ENCODE data around the gene MYBPH.

Gene MYBPH

DNA sequence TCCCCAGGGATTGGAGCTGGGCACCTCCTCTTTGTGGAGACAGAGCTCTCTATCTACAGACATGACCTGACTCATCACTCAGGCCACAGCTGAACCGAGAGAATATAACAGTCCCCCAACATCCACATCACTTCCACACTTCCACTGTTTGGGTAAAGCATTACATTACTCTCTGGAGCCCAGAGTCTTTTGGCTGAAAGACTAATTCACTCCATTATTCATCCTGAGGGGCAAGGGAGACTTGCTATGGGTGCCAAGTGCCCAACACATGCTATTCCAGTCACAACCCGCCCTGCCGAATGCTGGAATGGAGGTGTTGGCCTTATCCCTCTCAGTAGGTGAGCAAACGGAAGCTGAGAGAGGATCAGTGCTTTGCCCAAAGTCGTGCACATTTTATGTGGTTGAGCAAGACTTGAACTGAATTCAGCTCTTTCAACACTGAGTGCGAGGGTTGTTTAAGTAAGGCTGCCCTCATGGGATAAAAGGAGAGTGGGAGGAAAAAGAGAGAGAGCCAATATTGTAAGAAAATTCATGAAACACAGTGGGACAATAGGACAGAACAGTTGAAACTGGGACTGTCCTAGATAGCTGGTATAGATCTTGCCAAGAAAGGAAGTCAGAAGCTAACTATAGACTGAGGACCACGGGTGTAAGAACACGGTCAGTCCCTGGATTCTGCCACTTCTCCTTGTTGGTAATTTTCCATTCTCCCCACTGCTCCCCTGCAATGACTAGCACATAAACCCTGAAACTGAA is 24.4 kb upstream of the MYBPH start:
- no peak for DNase-seq

DNA sequence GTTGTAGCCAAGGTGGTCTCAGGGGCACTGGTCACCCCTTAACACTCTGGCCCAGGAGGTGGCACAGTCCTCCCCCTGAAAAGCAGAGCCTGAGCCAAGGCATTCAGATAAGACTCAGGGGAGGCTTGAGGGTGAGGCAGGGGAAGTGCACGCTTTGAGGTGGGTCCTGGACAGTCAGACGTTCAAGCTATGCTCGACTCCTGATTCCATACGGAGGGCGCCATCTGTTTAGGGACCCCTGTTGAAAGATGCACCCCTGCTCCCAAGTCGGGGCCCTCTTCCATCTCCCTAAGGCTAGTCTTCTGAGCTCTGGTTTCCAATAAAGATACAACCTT is 23.8 kb upstream of the MYBPH start:
- DNase-seq, result no peak

DNA sequence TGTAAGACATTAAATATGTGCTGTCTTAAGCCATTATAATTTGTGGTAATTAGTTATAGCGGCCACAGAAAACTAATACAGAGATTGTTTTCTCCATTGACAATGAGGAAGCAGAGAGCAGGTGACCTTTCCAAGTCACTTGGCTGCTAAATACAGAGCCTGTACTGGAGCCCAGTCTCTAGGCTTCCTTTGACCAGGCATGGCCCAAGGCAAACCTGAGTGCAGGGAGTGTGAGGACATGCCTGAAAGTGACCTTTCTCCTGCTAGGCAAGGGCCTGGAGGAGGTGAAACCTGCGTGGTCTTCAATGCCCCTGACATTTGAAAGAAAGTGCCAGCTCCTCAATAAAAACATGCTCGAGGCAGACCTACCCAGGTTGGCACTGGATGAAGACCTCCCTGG is 23.4 kb upstream of the MYBPH start:
- DNase-seq, result no peak

DNA sequence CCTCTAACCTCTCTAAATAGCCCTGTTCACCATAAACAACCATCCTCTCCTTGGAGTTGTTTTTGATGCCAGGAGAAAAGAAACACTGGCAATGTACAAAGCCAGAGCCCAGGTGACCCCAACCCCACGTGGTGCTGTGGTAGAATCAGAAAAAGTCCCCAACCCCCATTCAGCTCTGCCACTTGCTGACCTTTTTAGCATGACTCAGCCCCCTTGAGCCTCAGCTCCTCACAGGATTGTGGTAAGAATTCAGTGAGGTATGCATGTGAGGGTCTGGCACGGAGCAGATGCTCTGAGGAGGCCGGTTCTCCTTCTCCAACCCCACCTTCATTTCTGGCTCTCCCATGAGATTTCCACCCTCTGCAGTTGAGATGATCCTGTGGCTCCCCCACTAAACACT is 22.0 kb upstream of the MYBPH start:
- no peak for DNase-seq

DNA sequence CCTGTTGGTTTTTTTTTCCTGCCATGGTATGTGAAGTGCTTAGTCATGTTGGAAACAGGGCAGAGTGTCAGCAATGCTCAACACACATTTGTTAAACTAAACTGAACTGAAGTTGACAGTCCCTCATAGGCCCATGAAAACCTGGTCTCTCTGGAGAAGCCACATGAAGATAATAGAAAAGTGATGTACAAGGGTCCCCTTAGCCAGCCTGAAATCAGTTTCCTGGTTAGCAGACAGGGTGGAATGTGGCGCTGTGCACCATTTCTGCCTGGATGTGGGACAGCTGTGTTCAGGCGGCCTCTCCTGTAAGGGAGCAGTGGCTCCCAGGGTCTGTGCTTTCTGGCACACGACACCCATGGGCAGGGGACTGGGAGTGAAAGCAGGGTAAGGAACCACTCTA is 20.7 kb upstream of the MYBPH start:
- no peak for DNase-seq

DNA sequence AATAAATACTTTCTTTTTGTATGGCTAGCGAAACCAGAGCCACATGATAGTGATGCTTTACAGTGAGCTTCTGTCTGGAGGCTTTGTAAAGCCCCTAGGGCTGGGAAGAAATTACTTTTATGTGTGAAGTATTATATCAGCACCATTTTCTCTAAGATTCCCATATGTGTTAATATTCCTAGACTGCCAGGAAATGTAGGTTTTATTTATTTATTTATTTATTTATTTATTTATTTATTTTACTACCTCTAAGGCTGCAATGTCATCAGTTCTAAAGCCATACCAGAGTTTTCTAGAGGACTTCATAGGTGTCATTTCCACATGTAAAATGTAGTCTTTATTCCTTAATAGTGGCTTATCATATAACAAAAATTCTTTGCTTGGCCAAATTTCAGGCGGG is 15.3 kb upstream of the MYBPH start:
- no peak for DNase-seq

DNA sequence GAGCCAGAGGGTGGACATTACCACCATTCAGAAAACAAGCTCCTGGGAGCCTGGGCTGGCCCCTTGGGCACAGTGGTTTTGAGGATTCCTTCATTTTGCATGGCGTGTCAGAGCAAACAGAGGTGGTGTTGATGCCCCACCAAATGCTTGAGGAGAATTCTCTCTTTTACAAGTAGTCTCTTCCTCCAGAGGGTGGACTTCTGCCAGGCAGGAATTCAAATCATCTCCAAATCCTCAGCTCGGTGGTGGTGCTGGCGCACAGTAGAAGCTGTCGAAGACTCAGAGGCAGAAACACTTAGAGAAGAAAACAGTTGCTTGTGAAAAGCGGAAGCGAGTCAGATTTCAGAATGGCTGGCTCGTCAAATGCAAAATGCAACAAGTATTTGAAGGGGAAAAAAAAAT is 14.3 kb upstream of the MYBPH start:
- DNase-seq, result no peak

DNA sequence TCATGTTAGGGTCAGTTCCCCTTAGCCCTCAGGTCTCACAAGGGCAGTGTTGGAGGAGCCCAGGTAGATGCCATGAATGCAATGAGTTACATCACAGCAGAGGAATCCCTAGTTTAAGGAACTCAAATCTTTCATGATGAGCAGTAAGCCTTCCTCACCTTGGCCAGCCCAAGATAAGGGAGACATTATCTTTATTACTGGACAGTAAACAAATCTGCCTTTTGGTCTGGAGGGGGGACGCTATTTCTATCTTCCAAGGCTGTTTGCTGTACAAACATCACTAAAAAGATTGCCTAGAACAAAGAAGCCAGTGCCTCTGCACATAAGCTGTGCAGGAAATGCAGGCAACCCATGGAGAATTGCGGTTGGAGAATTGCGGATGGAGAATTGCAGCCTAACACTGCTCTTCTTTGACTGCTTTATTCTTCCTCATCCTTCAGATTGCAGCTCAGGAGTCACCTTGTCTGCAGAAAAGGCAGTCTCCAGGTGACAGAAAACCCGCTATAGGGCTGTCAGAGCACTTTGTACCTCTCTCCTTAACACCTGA is 13.1 kb upstream of the MYBPH start:
- no peak for DNase-seq

DNA sequence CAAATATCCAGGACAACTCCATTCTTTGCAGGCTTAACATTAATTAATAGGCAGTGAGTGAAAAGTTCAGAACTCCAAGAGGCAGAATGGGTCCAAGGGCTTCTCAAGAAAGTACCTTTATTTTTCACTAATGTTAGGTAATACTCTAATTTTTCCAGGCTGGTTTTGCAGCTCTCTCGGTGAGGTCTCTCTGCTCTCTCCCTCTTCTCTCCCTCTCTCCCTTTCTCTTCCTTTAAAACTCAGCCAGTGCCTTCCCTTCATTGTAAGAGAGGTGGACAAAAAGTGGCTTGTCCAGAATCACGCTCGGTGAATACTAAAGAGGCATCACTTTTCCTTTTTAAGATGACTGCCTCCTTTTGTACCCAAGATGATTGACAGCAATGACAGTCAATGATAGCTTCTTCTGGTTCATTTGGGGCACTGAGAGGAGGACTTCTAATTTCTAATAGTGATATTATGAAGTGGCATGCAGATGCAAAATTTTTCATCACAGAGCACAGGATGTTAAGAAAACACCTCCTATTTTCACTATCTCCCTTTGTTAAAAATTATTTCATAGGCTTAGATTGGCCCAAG is 12.2 kb upstream of the MYBPH start:
- DNase-seq, result no peak

DNA sequence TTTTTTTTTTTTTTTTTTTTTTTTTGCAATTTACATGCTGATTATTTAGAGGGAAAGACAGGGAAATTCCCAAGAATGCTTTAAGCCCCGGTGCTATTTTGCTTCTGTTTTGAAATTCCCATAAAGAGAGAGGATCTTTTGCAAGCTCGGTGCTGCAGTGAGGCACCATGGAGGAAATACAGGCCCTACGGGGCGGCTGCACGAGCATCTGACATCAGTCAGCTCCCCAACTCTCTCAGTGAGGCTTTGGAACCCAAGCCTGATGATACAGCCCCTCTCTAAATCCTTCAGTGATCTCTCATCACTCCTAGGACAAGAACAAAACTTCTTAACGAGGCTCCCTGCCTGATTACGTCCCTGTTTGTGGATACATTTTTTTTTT is 11.7 kb upstream of the MYBPH start:
- DNase-seq, result no peak

DNA sequence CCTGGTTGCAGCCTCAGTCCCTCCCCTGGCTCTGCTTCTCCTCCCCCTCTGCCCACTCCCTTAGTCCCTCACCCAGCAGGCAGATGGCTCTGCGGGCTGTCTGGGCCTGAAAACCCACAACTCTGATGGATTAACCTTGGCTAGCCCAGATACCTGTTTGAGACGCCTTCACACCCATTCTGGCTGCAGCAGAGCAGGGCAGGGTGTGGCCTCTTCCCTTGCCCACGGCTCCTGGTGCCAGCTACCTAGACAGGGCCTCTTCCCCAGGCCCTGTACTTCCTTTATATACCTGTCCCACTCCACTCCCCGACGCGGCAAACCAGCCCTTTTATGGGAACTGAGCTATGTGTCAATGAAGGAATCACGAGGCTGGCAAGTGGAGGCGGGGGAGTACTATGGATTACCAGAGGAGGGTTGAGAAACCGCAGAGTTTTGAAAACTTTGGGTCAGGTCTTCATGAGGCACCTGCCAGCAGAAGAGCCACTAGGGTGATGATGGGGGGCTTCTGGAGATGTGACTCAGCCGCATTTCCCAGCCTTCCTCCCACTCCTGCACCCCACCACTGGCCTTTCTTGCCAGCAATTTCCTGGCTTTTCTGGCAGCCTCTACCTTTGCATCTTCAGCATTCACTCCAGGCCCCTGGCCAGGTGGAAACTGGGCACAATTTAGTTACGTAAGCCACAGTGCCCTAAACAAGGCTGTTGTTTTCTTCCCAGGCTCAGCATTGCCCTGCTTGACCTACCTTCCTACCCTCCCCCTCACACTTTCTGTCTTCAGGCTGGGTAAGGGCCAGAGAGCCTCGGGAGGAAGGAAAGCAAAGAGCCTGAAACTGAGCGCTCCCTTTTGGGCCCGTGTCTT is 11.0 kb upstream of the MYBPH start, which contains the start of gene CHI3L1:
TSS of gene CHI3L1 (minus strand) at position 259 of the 858 bp plus-strand sequence. CDS start at position 178, 81 bp downstream.
- no peak for DNase-seq

DNA sequence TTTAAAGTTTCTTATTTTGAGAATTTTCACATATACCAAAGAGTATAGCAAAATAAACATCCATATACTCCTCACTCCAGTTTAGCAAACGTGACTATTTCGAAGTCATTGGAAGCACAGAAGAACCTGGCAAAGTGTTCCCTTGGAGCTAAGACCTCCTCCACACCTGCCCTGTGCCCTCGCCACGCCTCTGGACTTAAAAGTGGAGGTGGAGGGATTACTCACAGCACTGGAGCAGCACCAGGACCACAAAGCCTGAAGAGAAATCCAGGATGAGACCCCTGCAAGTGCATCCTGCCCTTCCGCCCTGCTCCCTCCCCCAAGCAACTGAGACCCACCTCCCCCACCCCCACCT is 10.4 kb upstream of the MYBPH start:
- DNase-seq, result no peak

DNA sequence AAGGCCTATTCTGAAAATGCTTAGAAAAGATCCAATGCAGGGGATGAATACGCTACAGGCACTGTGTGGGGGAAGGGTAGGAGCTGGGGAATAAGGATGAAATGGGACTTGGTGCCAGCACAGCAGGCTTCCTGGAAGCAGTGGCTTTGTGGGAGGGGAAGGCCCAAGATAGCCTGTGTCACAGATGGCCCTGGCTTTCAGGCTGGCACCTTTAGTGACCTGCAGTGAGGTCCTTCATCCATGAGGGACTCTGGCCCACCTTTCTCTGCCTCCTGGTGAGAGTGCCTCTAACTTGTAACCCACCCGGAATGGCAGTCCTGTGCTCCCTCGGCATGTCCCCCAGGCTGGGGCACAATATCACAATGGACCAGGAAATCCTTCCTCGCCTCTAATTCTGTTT is 10.0 kb upstream of the MYBPH start:
- DNase-seq, result no peak

DNA sequence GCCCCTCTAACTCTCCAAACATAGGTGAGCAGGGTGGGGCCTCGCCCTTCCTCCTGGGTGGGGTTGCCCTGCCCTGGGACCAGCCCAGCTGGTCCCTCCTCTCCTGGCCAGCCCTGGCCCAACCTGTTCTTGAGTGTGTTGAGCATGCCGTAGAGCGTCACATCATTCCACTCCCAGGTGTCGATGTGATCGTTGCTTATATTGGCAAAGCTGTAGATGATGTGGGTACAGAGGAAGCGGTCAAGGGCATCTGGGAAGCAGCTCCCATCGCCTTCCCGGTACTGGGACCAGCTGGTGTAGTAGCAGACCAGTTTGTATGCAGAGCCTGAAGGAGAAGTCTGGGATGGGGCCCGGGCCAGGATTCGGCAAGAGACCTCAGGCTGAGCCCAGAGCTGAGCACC is 9.4 kb upstream of the MYBPH start:
- no peak for DNase-seq

DNA sequence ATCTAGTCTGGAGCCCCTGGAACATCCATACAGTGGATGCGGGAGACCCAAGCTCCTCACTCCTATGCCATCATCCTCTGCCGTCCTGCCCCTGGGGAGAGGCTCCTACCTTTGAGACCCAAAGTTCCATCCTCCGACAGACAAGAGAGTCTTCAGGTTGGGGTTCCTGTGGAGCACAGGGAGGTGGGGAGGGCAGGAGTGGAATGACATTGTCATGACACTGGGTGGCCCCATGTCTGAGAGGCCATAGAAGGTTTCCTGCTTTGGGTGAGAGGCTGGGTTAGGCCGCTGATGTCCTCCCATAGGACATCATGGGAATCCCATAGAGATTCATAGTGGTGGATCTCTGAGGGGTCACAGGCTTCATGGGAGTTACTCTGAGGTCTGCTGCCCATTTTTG is 8.8 kb upstream of the MYBPH start:
- no peak for DNase-seq

DNA sequence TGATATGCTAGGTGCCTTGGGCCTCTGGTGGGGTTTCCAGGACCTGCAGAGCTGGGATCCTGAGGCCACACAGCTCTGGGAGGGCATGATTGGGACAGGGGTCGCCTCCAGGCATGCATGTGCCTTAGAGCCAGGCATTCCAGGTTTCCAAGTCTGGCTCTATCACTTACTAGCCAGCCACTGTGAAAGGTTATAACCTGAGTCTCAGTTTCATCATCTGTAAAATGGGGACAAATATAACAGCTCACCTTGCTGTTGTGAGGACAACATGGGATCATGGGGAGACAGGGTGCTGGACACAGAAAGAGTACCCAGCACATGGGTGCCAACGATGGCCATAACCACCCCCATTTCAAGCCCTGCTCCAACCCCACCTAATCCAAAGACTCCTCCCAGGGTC is 8.2 kb upstream of the MYBPH start:
- no peak for DNase-seq

DNA sequence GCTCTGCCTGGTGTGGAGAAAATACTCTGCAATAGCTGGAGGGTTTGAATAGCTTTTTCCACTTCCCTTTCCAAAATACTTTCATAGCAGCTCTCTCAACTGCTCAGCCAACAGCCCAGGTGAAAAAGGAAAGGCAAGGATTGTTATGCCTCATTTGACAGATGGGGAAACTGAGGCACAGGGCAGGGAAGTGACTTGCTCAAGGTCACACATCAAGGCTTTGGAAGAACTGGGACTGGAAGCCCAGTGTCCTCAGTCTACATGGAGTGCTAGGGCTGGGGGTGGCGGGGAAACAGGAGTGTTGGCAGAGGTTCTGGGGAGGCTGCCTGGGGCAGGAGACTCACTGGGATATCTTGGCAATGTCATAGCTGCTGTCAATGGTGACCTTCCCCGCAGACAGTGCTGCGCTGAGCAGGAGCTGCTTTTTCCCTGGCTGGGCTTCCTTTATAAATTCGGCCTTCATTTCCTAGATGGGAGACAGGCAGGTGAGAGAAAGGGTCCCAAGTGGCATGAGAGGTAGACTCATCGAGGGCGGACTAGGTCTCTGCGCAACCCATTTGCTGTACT is 6.8 kb upstream of the MYBPH start:
- no peak for DNase-seq

DNA sequence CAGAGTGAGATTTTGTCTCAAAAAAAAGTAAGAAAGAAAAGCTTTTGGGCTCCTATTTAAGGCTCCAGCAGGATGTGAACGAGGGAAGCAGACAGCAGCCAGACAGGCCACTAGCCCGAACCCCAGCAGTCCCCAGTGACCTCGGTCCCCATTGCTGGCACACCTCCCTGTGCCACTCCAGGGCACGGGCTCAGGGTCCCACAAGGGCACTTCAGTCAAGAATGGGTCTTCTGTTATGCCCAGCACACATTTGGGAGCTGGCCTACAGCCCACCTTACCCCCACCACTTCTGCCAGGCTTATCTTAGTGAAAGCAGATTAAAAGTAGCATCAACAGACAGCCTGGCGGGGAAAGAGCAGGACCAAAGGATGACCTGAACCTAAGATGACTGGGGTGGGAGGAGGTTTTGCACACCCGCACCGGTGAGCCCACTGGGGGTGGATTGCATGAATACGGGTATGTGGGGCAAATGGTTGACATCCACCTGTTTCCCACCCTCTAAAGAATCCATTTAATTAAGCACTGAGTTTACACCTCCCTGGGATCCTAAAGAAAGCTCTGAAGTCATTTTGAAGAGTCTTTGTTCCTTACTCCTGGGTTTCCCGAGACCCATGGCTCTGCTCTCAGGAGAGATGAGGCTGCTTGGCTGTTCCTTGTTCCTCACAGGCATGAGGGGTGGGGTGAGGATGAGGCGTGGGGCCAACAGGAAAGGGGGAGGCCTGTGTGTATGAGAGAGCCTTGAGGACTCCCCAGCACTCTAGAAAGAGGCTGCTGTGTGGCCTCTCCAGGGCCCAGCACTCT is 6.2 kb upstream of the MYBPH start:
- no peak for DNase-seq

DNA sequence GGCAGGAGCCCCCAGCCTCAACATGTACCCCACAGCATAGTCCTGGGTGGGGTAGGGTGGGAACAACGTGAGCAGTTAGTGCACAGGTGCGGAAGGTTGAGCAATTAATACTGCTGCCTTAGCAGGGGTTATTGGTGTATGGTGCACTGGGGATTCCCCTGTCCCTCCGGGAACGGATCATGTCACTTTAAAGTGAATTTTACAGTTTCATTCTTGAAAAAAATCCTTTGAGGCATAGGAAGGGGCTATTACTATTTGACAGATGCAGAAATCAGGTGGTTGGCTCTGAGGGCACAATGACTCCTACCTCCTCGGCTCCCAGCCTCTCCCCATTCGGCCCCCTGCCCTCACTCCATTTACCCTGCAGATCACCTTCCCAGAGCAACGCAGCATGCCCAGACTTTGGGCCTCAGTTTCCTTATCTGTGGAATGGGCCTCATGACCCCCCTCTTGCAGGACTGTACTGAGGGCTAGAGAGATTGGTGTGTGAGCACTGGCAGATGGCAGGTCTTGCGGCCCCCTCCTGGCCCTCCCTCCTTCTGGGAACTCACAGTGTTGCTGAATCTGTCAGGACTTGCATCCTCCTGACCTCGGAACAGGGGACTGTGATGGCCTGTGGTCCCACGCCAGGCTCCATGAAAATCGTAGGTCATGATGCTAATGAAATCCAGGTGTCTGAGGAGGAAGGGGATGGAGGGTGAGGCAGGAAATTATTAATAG is 5.1 kb upstream of the MYBPH start:
- DNase-seq, result no peak

DNA sequence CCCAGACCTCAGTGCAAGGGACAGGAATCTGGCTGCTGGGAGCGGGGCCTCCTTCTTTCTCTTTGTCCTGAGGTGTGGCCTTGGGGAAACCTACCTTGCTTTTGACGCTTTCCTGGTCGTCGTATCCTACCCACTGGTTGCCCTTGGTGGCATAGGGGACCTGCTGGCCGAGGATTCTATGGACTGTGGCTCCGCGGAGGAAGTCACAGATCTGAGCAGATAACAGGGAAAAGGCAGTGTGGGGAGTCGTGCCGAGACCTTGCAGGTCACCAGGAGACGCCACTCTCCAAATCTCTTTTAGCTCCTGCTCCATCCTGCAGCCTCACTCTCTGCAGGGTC is 4.0 kb upstream of the MYBPH start:
- DNase-seq, result no peak

DNA sequence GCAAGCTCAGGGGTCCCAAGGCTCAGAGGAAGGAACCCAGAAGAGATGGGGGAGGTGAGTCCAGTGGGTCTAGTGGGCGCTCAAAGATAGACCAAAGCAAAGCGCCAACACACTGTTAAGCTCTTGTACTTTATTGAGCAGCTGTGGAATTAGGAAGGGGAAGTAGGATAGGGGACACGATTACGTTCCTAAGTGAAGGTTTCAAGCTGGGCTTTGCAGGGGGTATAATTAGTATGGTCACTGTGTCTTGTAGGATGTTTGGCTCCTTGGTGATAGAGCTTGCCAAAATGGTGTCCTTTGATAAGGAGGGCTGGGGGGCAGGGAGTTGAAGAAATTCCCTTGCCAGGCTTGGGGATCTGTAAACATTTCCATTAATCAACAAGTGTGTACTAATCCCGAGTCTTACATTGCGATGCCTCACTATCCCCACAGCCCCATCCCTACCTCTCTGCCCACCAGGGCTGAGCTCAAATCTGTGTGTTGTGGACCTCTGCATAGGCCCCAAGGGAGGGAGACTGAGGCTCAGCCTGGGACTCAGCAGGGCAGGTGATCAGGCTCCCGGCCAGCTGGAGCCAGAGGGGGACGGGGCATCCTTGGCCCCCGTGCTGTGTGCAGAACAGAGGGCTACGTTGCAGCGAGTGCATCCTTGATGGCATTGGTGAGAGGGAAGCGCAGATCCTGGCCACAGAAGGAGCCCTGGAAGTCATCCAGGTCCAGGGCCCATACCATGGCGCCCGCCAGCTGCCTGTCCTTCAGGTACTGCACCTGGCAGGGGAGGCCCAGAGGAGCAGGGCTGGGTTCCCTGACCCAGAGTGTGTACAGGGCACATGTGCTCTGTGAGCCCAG is 3.4 kb upstream of the MYBPH start:
- no peak for DNase-seq

All from activated CD4-positive, alpha-beta T cell treated with anti-CD3 and anti-CD28 coated beads for 1 hour (primary cell).